MV-4-11 (cell line): ENCODE measurements around the gene ZNF385D.
"Not testable (repeated sequence)": the region's sequence is repeated elsewhere in the genome, so short reads cannot be mapped to it uniquely, and the experiment has no call there.

ENCODE experiments used
- DNase-seq: peaks from one replicate; lab custom pipeline; 2025; lab: John Stamatoyannopoulos, UW

The ZNF385D gene

GRCh38 chr3:21378036-21378435 lies 373.0 kb downstream of the ZNF385D start:
- DNase-seq: not testable (repeated sequence)

GRCh38 chr3:21377071-21377769 lies 373.8 kb downstream of the ZNF385D start:
- DNase-seq: no peak

DNA sequence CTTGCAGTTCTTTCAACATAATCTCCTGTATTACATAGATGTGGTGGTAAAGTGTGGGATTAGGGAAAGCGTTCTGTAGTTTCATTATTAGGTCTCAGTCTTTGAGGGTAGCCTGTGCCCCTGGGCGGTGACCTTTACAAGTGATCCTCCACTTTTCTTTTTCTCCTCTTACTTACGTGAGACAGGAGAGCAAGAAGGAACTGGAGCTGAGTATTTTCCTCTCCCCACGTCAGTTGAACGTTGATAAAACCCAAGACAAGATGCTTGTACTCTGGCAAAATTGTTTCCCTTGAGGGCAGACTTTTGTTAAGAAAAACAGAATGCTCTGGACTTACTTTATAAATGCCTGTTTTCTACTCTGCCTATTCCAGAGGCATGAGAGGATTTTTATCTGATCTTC lies 378.7 kb downstream of the ZNF385D start:
- no peak for DNase-seq
